HG03460 (cell line): ENCODE results near the gene FSD1.

Source experiments
- ATAC-seq: cut with Tn5 transposase; IDR thresholded peaks from one replicate; pipeline ENCODE4 v1.9.1; 2021; ENCODE audit not compliant: unreplicated experiment

FSD1 gene

DNA sequence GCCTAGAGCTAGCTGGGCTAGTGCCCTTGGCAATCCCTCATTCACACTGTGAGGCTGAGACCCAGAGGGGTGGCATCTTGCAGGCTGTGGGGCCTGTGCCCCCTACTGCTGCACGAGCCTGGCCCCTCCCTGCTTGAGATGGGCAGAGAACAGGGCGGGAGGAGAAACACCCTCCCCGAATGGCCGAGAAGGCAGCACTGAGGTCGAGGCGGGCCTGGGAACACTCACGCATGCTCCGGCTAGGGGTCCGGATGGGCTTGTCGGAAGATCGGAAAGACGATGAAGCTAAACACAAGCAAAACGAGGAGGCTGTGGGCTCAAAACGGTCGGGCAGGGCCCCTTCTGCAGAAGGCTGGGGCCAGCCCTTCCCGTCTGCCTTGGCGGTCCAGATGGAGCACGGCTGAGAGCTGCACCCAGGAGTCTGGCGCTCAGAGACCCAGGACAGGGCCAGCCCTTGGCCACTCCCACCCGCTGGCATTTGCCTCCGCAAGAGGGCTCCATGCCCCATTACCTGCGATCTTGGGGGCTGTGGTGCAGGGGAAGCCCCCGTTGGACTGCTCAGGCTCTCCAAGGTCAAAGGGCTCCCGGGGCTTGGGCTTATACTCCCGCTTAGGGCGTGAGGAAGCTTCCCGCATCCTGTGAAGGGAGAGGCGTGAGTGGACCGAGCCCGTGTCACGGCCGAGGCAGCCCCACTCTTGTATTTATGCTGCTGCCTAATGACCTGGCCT lies 57.9 kb downstream of the FSD1 start:
- ATAC-seq = no peak

DNA sequence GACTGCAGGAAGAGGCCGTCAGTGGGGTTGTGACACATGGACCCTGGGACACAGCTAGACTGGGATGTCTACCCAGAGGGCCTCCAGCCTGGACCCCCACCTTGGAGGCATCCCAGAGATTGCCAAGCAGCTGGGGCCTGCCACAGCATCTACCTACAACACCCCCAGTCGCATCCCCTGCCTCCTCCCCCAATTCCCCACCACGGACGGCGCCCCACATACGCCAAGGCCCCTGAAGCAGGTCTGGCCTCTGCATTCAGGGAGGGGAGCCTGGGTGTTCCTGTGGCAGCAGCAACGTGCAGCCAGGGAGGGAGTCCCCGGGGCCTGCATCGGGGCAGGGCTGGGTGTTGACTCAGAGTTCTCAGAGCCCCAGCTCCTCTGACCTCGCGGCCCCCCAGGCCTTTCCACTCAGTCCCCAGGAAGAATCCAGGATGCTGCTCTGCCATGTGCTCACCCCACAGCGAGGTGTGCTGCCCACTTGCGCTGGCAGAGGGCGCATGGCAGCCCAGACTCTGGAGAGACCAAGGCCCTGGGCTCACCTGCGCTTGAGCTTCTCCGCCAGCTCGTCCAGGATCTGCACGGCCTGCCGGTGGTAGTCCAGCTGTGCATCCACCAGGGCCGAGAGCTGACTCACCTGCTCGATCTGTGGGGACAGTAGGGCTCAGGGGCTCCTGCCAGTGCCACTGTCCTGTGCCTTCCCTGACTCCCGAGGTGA lies 58.6 kb downstream of the FSD1 start:
- no peak for ATAC-seq

DNA sequence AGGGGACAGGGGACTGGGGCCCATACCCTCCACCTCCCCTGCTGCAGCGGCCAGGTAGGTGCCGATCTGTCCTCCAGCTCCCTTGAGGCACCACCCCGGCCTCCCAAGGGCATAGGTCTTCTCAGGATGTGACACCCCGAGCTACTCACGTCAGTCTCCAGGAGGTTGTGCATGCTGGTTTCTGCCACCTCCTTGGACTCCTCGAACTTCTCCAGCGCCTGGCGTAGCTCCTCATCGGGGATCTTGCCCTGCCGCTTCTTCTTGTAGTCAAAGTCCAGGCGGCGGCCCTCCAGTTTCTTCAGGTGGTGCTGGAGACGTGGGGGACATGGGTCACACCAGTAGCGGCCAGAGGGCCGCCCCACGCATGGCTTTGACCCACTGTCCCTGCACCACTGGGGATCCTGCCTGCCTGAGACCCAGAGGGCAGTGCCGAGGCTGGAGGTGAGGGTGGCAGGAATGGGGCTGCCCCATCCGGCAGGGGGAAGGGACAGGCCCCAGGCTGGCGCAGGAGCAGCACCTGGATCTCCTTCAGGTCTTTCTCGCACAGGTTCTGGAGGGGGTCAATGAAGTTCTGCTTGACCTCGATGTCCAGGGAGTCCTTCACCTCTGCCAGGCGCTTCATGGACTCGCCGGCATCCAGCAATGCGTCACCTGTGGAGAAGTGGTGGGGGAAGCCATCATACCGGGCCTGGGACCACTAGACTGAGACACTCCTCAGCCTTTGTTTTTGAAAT lies 59.3 kb downstream of the FSD1 start:
- no peak for ATAC-seq

DNA sequence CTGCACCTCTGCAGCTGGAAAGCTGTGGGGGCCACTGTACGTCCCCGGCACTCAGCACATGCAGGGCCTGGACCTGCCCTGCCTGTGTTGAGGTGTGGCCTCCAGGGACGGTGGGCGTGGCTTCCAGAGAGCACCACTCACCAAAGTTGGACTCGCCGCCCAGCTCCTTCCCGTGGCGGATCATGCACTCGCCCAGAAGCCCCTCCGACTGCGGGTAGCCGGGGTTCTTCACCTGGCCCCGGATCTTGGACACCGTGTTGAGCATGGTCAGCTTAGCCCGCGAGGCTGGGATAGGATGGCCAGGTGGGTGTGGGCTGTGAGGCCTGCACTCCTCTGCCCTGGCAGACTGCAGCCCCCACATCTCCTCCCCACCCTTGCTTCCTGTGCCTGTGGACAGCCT lies 60.9 kb downstream of the FSD1 start:
- ATAC-seq = no peak

DNA sequence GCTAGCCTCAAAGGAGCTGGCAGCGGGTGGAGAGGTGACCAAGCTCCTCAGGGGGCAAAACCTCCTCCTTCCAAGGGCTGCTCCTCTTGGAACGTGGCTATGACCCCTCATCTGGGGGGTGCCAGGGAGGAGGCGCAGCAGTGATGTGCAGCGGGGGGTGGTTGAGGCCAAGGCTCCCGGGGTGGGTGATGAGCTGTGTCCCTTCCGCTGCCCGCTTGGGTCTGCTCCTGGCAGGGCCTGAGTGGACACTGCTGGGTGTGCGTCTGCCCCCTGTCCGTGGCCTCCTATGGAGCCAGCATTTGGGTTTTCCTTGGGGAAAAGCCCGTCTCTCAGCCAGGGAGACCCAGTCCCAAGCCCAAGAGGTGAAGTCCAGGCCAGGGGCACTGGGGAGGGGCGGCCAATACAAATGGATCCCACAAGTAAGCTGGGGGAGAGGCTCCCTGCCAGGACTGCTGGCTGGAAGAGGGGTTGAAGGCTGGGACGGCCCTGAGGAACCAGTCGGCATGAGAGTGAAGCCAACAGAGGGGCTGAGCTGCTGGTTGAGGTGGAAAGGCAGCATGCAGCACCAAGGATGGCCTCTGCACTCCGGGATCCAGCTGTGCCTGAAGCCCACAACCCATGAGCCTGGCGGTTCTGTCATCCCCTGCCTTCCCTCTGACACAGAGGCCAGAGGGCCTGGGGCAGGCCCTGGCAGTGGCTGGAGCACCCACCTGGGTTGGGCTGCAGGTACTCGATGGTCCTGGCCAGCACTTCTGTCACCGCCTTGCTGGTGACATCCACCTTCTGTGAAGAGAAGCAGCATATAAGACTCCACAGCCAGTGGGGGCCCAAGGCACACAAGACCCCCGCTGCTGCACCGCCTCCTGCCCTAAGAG lies 61.6 kb downstream of the FSD1 start:
- ATAC-seq = no peak

DNA sequence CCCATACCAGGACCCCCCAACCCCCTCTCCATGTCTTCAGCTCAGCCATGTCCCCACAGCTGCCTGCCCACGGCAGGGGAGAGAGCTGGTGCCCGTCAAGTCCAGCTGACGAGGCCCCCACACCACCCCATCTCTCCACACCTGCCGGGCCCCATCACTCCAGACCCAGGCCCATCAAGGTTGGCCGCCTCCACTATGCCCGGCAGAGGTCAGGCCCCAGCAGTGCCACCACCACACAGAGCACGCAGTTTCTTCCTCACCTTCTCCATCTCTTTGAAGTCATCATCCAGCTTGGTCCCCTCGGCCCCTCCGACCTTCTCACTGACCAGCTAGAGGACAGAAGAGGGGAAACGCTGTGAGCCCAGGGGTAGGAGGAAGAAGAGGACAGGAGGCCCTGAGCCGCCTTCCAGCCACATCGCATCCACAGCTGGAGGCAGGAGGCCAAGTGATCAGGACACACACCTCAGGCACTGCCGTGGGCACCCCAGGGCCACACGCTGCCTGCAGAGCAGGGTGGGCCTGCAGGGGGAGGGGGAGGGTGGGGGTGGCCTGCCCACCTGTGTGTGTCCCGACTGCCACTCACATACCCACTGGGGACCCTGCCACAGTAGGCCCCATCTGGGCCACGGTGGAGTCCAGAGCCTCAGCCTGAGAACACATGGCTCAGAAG lies 62.4 kb downstream of the FSD1 start:
- ATAC-seq = no peak

DNA sequence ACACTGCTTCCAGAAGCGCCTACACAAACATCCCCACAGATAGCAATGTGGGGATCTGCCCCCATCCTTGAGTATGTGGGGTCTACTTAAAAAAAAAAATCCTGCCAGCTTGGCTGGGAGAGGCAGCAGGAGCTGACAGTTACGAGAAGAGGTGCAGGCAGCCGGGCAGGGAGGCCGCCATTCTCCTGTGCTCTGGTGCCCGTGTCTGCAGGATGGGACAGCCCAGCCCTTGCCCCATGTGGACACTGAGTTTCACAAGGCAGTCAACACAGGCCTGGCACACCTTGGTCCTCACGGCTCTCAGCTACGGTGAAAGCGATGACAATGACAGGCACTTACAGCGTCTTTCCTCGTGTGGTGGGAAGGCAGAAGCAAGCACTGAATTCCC lies 62.9 kb downstream of the FSD1 start:
- no peak for ATAC-seq

DNA sequence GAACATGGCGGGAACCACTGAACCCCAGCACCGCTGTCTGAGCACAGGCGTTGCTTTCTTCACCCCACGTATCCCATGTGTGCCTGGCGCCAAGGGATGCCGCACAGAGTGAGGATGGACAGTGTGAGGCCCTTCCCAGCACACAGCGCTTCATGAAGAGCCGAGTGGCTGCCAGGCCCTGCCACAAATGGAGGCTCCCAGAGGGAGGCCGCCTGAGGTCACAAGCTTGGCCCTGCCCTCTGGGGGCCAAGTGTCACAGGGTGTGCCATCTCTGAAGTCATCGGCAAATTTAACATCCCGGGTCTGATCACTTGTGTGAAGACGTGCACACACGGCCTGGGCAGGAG lies 63.4 kb downstream of the FSD1 start:
- ATAC-seq = no peak

DNA sequence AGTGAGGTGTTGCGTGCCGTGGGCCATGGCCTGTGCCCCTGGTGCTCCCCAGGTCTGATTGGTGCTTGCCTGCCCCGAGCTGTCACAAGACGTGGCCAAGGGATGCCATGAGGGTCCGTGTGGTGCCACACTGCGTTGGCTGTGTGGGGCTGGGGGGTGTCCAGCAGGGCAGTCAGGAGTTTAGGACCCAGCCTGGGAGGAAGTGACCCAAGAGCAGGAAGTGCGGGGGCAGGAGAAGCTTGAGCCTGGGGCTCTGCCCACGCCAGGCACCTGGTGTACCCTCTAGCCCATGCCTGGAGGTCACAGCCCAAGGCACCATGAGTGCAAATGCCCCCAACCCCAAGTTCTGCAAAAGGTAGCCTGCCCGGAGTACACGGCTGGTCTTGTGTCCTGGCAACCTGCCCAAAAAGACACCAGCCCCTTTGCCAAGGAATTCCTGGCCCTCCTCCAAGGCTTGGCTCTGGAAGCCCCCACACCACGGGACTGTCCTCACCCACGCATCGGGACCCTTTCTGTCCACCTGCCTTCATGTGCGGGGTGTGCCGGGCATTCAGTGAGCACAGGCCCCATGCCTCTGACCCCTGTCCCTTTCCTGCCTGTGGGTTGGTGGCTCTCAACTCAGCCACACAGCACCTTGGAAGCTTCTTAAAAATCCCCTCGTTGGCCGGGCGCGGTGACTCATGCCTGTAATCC lies 63.9 kb downstream of the FSD1 start:
- no peak for ATAC-seq

DNA sequence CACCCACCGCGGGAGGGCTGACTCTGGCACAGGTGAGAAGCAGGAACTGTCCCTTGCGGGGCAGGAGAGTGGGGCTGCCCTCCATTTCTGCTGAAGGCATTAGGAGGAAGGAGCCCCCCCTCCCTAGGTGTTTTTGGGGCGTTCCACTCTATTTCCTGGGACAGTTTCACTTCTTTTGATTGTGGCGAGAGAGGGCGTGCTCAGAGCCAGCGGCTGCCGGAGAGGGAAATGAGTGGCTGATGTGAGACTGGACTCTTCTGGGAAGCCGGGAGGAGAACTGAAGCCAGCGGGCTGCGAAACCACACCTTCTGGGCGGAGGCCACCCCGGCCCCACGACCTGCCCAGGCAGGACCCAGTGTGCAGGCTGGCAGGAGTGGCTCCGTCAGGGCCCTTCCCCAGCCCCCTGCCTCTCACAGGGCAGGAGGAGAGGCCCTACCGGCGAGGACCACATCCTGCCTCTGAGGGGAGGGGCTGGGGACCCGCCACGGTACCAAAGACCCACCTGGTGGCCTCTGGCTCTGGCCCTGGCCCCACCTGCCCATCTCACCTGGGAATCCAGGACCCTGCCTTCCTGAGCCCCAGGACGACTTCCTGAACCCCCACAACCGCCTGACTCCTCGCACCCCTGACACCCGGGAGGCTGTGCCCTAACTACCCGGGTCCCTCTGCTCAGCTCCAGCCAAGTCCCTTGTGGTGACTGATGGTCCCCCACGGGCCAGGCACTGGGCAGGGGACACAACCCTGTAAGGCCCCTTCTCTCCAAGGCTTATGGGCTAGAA lies 64.9 kb downstream of the FSD1 start:
- ATAC-seq = peak; percentile 41

DNA sequence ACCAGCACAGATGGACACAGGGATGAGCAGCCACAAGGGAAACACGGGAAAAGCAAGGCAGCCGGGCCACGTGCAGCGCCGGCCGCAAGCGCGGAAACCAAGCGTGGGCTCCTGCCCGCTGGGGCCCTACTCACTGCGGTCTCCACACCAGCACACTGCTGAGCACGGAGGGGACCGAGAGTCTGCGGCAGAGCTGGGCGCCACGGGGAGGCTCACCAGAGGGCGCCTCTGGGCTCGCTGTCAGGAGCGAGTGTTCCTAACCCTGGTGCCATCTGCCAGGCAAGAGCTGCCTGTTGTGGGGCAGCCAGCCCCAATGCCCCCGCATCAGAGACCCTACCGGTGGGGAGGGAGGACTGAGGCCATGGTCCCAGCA lies 65.5 kb downstream of the FSD1 start:
- peak; percentile 31 for ATAC-seq

DNA sequence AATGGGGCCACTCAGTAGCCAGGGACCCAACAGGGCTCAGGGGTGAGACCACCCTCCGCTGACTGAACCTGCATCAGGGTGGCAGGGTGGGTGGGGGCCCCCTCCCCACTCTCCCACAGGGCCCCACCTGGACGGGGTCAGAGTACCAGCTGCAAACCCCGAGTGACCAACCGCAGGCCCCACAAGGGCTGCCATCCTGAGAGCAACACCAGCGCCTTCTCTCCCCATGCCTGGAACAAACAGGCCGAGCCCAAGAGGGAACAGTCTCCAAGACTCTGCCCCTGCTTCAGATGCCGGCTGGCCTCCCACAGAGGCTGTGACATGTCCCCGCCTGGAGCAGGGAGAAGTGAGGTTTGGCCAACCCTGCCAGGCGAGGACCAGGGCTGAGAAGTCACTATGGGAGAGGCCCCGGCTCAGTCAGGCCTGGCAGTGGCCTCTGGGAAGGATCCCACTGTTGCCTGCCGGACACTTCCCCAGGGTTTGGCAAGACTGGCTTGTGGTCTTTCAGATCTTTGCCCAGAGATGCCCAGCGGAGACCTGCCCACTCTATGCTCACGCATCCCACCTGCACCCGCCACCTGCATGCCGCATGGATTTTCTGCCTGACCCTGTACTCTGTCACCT lies 66.1 kb downstream of the FSD1 start:
- no peak for ATAC-seq

DNA sequence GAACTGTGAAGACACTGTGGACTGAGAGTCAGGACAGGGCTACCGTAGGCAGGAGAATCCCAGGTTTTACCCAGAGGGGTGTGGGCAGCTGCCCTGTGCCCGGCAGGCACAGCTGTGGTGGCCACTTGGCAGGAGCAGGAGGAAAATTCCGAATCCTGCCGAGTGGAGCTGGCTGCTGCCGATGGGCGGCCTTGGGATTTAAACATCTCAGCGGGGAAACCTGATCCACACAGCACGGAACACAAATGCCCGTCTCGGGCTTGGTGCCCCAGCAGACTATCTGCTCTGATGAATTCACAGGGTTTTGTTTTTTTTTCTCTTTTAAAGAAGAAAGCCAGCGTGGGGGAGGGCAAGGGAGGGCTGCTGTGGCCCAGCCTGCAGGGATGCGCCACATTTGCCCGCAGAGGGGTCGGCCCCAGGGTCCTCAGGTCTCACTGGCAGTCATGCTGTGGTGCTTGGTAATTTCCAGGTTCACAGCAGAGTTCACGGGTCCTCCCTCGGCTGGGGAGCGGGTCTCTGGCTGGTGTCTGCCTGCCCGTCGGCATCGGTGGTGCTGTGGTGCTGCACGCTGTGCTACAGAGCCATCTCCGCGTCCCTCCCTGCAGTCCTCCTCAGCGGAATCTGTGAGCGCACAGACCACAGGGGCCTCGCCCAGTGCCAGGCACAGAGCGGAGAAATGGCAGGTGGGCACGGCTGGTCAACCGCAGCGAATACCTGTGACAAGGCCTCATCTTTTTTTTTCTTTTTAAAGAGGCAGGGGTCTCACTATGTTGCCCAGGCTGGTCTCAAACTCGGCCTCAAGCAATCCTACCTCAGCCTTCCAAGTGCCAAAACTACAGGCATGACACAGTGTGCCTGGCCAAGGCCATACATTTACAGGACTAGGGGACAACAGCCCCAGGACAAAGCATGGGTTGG lies 67.1 kb downstream of the FSD1 start:
- no peak for ATAC-seq

DNA sequence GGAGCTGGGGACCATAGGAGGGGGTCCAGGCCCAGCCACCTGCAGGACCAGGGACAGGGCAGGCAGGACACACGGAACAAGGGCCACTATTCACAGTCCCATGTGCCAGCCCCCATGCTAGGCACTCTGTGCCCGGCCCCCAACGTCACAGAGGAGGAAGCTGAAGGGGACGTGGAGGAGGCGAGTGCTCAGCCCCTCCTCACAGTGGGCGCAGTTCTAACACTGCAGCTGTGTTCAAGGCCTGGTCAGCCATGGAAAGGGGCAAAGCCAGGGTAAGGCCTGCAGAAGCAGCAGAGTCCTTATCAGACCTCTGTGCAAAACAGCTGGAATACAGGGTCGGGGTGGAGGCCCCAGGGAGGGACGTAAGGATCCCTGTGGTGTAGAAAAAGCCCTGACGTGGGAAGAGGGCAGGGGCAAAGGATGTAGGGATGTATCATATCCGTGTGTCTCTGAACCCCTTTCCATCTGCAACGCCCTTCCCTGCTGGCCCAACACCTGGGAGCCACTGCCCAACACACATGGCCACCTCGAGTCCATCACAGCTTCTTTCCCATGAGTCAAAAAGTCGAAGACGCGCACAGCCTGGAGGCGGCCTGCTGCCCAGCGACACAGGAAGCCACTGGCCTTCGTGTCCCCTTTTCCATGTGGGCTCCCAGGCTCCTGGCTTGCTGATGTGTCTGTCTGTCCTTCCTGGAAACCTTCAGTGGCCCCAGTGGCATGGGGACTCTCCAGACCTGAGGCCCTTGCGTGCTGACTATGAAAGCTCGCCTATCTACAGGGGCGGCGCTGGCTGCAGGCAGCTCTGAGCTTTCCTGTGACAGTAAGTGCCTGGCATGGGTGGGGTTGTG lies 68.0 kb downstream of the FSD1 start:
- ATAC-seq = no peak

DNA sequence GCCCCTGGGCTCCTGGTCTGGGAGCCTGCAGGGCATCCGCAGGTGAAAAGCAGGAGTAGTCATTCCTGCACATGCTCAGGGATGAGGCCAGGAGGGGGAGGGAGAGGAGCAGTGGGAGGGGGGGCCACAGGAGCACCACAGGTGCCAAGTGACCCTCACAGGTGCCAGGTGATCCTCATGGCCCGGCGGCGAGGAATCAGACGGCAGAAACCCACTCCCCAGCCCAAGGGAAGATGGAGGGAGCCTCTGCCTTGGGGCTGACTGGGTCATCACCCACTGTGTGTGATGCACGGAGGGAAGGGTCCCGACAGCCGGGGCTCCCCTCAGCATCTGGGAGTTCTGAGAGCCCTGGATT lies 68.6 kb downstream of the FSD1 start:
- no peak for ATAC-seq
